Lung (tissue), 12 donors: Measurements from ENCODE around the gene TRABD2A. TPM values are rescaled to one million over a fixed set of nuclear protein-coding genes. Genes with fewer than 3 reads are reported as not detected.

Experiments used
- ATAC-seq: fragments of 200-7000 bp; cut with Tn5 transposase; one replicate; pipeline ENCODE4 v1.9.1; 2020; ENCODE audit warnings: moderate number of reproducible peaks; ENCODE audit not compliant: insufficient read depth, low FRiP score
- DNase-seq, 3 donors: peaks; one replicate each; pipeline ENCODE4 v3.0.0-alpha.2; 2013 to 2017
- H3K27ac ChIP-seq, 2 donors: one replicate each; pipeline ENCODE4 v1.5.1; 2013; ENCODE audit warnings: mild to moderate bottlenecking in 2 of 2, moderate library complexity in 2 of 2, control low read depth in 1 of 2, inconsistent platforms in 1 of 2, low read depth in 1 of 2, low read length in 1 of 2
- H3K27me3 ChIP-seq, 3 donors: one replicate each; pipeline ENCODE4 v1.5.1; 2013; ENCODE audit warnings: low read length in 2 of 3; ENCODE audit not compliant: control insufficient read depth in 3 of 3, insufficient read depth in 3 of 3
- H3K36me3 ChIP-seq, 4 donors: one replicate each; pipeline ENCODE4 v1.5.1; 2013; ENCODE audit warnings: low read length in 4 of 4, mild to moderate bottlenecking in 1 of 4, moderate library complexity in 1 of 4; ENCODE audit not compliant: control insufficient read depth in 4 of 4, insufficient read depth in 4 of 4
- H3K4me1 ChIP-seq, 5 donors: one replicate each; pipeline ENCODE4 v1.5.1; 2013; ENCODE audit warnings: low read length in 5 of 5, mild to moderate bottlenecking in 2 of 5, moderate library complexity in 1 of 5; ENCODE audit not compliant: control insufficient read depth in 5 of 5, insufficient read depth in 5 of 5
- H3K4me3 ChIP-seq: one replicate; pipeline ENCODE4 v1.5.1; 2013; ENCODE audit warnings: mild to moderate bottlenecking, control low read depth, moderate library complexity
- H3K9ac ChIP-seq, 2 donors: one replicate each; pipeline ENCODE4 v1.5.1; 2013; ENCODE audit warnings: low read length in 2 of 2, control low read depth in 1 of 2; ENCODE audit not compliant: insufficient read depth in 1 of 2
- H3K9me3 ChIP-seq, 4 donors: one replicate each; pipeline ENCODE4 v1.5.1; 2013; ENCODE audit warnings: low read length in 3 of 4, mild to moderate bottlenecking in 1 of 4, moderate library complexity in 1 of 4; ENCODE audit not compliant: control insufficient read depth in 4 of 4, insufficient read depth in 3 of 4
- WGBS, 2 donors: extraction: QIAGEN DNeasy Blood & Tissue Kit; methylation state at CpG; one replicate each; pipeline ENCODE4 v1.1.7; 2013; 5-methylcytosine and 5-hydroxymethylcytosine counted together
- polyA plus RNA-seq, 2 donors: library from polyadenylated mRNA; stranded (reverse); fragments of 200-250 nt; gene quantifications; one replicate each; pipeline ENCODE4 v1.2.1, GENCODE V29; 2013
- total RNA-seq, 2 donors: library from RNA; depleted of rRNA in 1 of 2; stranded (reverse); fragments of >200 nt in 1 of 2; gene quantifications; one replicate each; pipeline ENCODE4 v1.2.1, GENCODE V29; 2014 to 2021
- TF ChIP-seq, protein P1 (sequence below): IDR thresholded peaks from 2 replicates; pipeline ENCODE4 v1.5.1; 2012; ENCODE audit warnings: mild to moderate bottlenecking; ENCODE audit errors: control extremely low read depth, extremely low read depth
- donor health status: control.
- donor health status: control.
- donor health status: Bipolar disorder and iron deficiency.
- donor health status: healthy.
- donor health status: DM: yes; HTN: yes; CAD: no.

The TRABD2A gene
- total and polyA plus RNA-seq, 4 donors = 1.9 to 3.1 (median 2.3) TPM

DNA sequence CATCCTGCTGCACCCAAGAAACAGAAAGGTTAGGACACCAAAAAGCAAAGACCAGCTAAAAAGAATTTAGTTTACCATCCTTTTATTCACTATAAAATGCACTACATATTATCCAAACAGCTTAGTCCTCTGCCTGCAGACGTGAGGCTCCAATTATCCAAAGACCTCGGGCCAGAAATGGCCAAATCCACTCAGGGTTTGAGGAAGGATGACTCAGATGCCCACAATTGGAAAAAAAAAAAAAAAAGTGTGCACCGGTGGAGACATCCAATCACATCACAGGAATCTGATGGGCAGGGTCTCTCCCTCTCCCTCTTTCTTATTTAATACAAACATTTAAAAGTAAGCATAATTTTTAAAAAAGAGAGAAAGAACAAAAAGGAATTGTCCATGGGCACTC lies 65.7 kb downstream of the TRABD2A start:
- DNase-seq = no peak
- Histone ChIP-seq H3K27me3 (no peaks in the 10 kb centered on the region), H3K4me3 (no peak overlapping the region), H3K36me3 (no peaks in the 10 kb centered on the region), H3K9me3 (no peaks in the 10 kb centered on the region), H3K4me1 (peaks cover 0 to 4% (median 0%) of the 10 kb centered on the region in 5 donors), H3K9ac (no peak overlapping the region), H3K27ac (no peak overlapping the region)
- ATAC-seq = no peak
- WGBS, 2 donors = 51 to 73% methylated on average over 3 of the region's 3 CpGs
- TF ChIP-seq, protein P1, sequence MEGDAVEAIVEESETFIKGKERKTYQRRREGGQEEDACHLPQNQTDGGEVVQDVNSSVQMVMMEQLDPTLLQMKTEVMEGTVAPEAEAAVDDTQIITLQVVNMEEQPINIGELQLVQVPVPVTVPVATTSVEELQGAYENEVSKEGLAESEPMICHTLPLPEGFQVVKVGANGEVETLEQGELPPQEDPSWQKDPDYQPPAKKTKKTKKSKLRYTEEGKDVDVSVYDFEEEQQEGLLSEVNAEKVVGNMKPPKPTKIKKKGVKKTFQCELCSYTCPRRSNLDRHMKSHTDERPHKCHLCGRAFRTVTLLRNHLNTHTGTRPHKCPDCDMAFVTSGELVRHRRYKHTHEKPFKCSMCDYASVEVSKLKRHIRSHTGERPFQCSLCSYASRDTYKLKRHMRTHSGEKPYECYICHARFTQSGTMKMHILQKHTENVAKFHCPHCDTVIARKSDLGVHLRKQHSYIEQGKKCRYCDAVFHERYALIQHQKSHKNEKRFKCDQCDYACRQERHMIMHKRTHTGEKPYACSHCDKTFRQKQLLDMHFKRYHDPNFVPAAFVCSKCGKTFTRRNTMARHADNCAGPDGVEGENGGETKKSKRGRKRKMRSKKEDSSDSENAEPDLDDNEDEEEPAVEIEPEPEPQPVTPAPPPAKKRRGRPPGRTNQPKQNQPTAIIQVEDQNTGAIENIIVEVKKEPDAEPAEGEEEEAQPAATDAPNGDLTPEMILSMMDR = no peak

- Histone ChIP-seq H3K27ac (no peak overlapping the region), H3K9ac (no peak overlapping the region), H3K4me3 (no peak overlapping the region), H3K9me3 (no peaks in the 10 kb centered on the region), H3K4me1 (peaks cover 0 to 13% (median 6%) of the 10 kb centered on the region in 5 donors), H3K27me3 (no peaks in the 10 kb centered on the region), H3K36me3 (no peaks in the 10 kb centered on the region)
- TF ChIP-seq, protein P1 = no peak
- DNase-seq (no peak), ATAC-seq (no peak)
- WGBS, 2 donors = 95 to 97% methylated on average over 6 of the region's 6 CpGs
These were observed 68.9 kb downstream of the TRABD2A start for GRCh38 chr2:84811839-84812431.

GRCh38 chr2:84808279-84808678 lies 72.6 kb downstream of the TRABD2A start:
- Histone ChIP-seq H3K4me3 (no peak overlapping the region), H3K36me3 (no peaks in the 10 kb centered on the region), H3K9ac (no peak overlapping the region), H3K27ac (no peak overlapping the region), H3K27me3 (no peaks in the 10 kb centered on the region), H3K9me3 (no peaks in the 10 kb centered on the region), H3K4me1 (peaks cover 0 to 16% (median 6%) of the 10 kb centered on the region in 5 donors)
- WGBS, 2 donors = 50 to 70% methylated on average over 4 of the region's 4 CpGs
- no peak for ATAC-seq
- DNase-seq = peak; percentile 25 to 65 (median 49)
- TF ChIP-seq, protein P1 = no peak

- DNase-seq = peak; percentile 85 to 92 (median 90)
- TF ChIP-seq, protein P1 = no peak
These were observed 73.8 kb downstream of the TRABD2A start for GRCh38 chr2:84807063-84807485.

More at GRCh38 chr2:84807063-84807485, 73.8 kb downstream of the TRABD2A start:
- H3K27me3 ChIP-seq = no peaks in the 10 kb centered on the region
- H3K4me3 ChIP-seq = no peak overlapping the region
- H3K27ac ChIP-seq = peak overlapping the region in 1 of 2 donors; percentile 70
- WGBS, 2 donors = 13 to 18% methylated on average over 4 of the region's 4 CpGs
- no peak overlapping the region for H3K9ac ChIP-seq
- peaks cover 0 to 1% (median under 1%) of the 10 kb centered on the region in 4 donors for H3K9me3 ChIP-seq
- H3K36me3 ChIP-seq = no peaks in the 10 kb centered on the region
- peaks cover 0 to 16% (median 6%) of the 10 kb centered on the region in 5 donors for H3K4me1 ChIP-seq
- peak; percentile 75 for ATAC-seq
